ENCODE data around the gene SERPINE1. TPM values are rescaled to one million over a fixed set of nuclear protein-coding genes. Genes with fewer than 3 reads are reported as not detected.
"Not testable (repeated sequence)": the region's sequence is repeated elsewhere in the genome, so short reads cannot be mapped to it uniquely, and the experiment has no call there.

Gene SERPINE1
- total RNA-seq, 1 donor from 2014 or later: 68.3 TPM

GRCh38 chr7:101100858-101101847, 25.8 kb upstream of the SERPINE1 start:
- peak in 1 of 2 donors; percentile 46 for DNase-seq (ENCODE audit: low read depth in 2 of 2)

- DNase-seq (ENCODE audit: low read depth in 2 of 2): no peak
These were observed 24.9 kb upstream of the SERPINE1 start for GRCh38 chr7:101102026-101102425.

- not testable (repeated sequence) for DNase-seq (ENCODE audit: low read depth in 2 of 2)
These were observed 23.2 kb upstream of the SERPINE1 start for GRCh38 chr7:101103701-101104100.

GRCh38 chr7:101104193-101104713, 22.7 kb upstream of the SERPINE1 start:
- peak; percentile 42 to 48 for DNase-seq (ENCODE audit: low read depth in 2 of 2)

GRCh38 chr7:101104799-101105198, 22.1 kb upstream of the SERPINE1 start:
- peak; percentile 56 to 84 for DNase-seq (ENCODE audit: low read depth in 2 of 2)

- not testable (repeated sequence) for DNase-seq (ENCODE audit: low read depth in 2 of 2)
These were observed 21.7 kb upstream of the SERPINE1 start for GRCh38 chr7:101105248-101105647.

GRCh38 chr7:101106386-101106785, 20.5 kb upstream of the SERPINE1 start:
- DNase-seq (ENCODE audit: low read depth in 2 of 2): no peak

GRCh38 chr7:101108330-101108857, 18.5 kb upstream of the SERPINE1 start:
- peak; percentile 96 to 98 for DNase-seq (ENCODE audit: low read depth in 2 of 2)

- DNase-seq (ENCODE audit: low read depth in 2 of 2): peak in 1 of 2 donors; percentile 77
These were observed 17.9 kb upstream of the SERPINE1 start for GRCh38 chr7:101108961-101109360.

- DNase-seq (ENCODE audit: low read depth in 2 of 2): no peak
These were observed 17.5 kb upstream of the SERPINE1 start for GRCh38 chr7:101109368-101109767.

GRCh38 chr7:101111261-101111660, 15.6 kb upstream of the SERPINE1 start:
- DNase-seq (ENCODE audit: low read depth in 2 of 2): peak in 1 of 2 donors; percentile 16

- peak; percentile 75 to 100 for DNase-seq (ENCODE audit: low read depth in 2 of 2)
These were observed 14.7 kb upstream of the SERPINE1 start for GRCh38 chr7:101112233-101112632.

- not testable (repeated sequence) for DNase-seq (ENCODE audit: low read depth in 2 of 2)
These were observed 13.8 kb upstream of the SERPINE1 start for GRCh38 chr7:101113140-101113539.

GRCh38 chr7:101113836-101114235, 13.1 kb upstream of the SERPINE1 start:
- DNase-seq (ENCODE audit: low read depth in 2 of 2): no peak

GRCh38 chr7:101114492-101114891, 12.4 kb upstream of the SERPINE1 start:
- peak in 1 of 2 donors; percentile 54 for DNase-seq (ENCODE audit: low read depth in 2 of 2)

GRCh38 chr7:101115215-101115614, 11.7 kb upstream of the SERPINE1 start:
- DNase-seq (ENCODE audit: low read depth in 2 of 2): no peak

GRCh38 chr7:101116898-101117297, 10.0 kb upstream of the SERPINE1 start:
- no peak for DNase-seq (ENCODE audit: low read depth in 2 of 2)

GRCh38 chr7:101118856-101119255, 8.0 kb upstream of the SERPINE1 start:
- no peak for DNase-seq (ENCODE audit: low read depth in 2 of 2)

GRCh38 chr7:101119876-101120275, 7.0 kb upstream of the SERPINE1 start:
- peak in 1 of 2 donors; percentile 47 for DNase-seq (ENCODE audit: low read depth in 2 of 2)

GRCh38 chr7:101120315-101120714, 6.6 kb upstream of the SERPINE1 start:
- no peak for DNase-seq (ENCODE audit: low read depth in 2 of 2)

- DNase-seq (ENCODE audit: low read depth in 2 of 2): not testable (repeated sequence)
These were observed 5.3 kb upstream of the SERPINE1 start for GRCh38 chr7:101121631-101121990.

Data from lung microvascular endothelial cell (primary cell).